GM18498 (cell line): Measurements from ENCODE around the gene PDGFRB.
"Not testable (repeated sequence)": the region's sequence is repeated elsewhere in the genome, so short reads cannot be mapped to it uniquely, and the experiment has no call there.

Experiments used
- ATAC-seq: cut with Tn5 transposase; IDR thresholded peaks from one replicate; pipeline ENCODE4 v1.9.1; 2021; ENCODE audit warnings: mild to moderate bottlenecking, moderate library complexity; ENCODE audit not compliant: unreplicated experiment

The PDGFRB gene

DNA sequence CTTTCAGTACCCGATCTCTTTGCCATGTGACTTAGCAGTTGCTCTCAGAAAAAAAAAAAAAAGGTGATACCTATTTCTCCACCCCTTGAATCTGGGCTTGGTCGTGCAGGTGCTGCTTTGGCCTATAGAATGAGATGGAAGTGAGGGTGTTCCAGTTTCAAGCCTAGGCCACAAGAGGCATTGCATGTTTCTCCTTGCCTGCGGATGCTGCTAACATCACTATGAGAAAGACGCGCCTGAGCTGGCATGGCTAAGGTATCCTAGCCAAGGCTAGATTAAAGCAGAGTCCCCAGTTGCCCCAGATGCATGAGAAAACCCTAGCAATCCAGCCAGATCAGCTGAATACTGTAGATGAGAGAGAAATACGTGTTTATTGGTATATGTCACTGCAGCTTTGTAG, 54.6 kb downstream of the PDGFRB start:
- ATAC-seq: no peak

- ATAC-seq: no peak
Measured at GRCh38 chr5:150097152-150097551, 58.5 kb downstream of the PDGFRB start.

DNA sequence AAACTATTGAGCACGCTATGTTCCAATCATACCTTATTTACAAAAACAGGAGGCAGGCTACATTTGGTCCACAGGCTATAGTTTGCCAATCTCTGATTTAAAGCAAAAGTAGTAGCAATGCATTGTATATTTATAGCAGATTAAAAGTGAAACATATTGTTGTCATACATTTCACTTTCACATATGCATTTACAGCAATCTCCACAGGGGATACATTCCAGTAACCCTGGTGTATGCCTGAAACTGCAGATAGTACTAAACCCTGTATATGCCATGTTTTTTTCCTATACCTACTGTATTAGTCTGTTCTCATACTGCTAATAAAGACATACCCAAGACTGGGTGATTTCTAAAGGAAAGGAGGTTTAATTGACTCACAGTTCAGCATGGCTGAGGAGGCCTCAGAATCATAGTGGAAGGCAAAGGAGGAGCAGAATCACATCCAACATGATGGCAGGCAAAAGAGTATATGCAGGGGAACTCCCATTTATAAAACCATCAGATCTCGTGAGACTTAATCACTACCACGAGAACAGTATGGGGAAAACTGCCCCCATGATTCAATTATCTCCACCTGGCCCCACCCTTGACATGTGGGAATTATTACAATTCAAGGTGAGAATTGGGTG, 63.4 kb downstream of the PDGFRB start:
- peak; percentile 86 for ATAC-seq

- no peak for ATAC-seq
Measured at GRCh38 chr5:150085950-150086715, 69.5 kb downstream of the PDGFRB start, which contains the start of gene CSF1R. TSS of gene CSF1R (minus strand) at chr5:150086554. CDS start at chr5:150086427, 127 bp downstream.

- ATAC-seq: no peak
Measured at GRCh38 chr5:150085191-150085912, 70.3 kb downstream of the PDGFRB start.

DNA sequence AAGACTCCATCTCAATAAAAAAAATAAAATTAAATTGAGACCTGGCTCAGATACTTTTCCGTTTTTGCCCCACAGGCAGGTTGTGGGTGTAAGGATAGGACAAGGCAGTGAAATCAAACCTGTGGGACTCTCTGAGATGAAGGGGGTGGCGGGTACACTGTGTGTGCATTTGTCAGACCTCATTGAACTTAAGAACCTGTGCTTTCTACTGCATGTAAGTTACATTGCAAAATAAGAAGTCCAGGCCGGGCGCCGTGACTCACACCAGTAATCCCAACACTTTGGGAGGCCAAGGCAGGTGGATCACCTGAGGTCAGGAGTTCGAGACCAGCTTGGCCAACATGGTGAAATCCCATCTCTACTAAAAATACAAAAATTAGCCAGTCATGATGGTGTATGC, 70.9 kb downstream of the PDGFRB start:
- not testable (repeated sequence) for ATAC-seq

GRCh38 chr5:150082889-150083288, 72.8 kb downstream of the PDGFRB start:
- no peak for ATAC-seq

- ATAC-seq: no peak
Measured at GRCh38 chr5:150082374-150082773, 73.3 kb downstream of the PDGFRB start.

DNA sequence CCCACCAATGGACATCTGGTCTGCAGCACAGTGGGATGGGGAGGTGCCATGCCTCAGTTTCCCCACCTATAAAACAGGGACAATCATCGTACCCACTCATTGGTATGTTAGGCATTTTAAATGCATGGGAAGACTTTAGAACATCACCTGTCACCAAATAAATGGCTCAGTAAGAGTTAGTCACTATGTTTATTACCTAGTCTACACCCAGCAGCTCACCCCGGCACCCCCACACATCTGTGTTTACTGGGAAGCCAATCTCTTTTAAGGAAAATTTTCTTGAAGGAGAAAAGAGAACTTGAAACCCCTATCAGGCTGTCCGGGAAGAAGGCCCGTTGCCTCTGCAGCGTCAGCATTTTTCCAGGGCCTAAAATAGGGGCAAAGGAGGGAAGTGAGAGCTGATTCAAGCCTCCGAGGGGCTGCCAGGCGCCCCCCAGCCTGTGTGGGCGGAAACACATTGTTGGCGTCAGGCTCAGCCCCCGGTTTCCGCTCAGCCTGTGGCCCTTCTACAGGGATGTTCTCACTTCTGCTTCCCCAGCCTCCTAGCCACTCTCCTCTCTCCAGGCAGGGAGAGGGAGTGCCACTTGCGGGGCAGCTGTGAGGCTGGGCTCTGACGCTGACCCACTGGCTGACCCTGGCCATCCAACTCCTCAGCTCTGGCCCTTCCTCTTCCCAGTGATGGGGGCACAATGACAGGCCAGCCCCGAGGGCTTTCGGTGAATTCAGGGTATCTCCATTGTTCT, 73.9 kb downstream of the PDGFRB start:
- peak; percentile 86 for ATAC-seq

DNA sequence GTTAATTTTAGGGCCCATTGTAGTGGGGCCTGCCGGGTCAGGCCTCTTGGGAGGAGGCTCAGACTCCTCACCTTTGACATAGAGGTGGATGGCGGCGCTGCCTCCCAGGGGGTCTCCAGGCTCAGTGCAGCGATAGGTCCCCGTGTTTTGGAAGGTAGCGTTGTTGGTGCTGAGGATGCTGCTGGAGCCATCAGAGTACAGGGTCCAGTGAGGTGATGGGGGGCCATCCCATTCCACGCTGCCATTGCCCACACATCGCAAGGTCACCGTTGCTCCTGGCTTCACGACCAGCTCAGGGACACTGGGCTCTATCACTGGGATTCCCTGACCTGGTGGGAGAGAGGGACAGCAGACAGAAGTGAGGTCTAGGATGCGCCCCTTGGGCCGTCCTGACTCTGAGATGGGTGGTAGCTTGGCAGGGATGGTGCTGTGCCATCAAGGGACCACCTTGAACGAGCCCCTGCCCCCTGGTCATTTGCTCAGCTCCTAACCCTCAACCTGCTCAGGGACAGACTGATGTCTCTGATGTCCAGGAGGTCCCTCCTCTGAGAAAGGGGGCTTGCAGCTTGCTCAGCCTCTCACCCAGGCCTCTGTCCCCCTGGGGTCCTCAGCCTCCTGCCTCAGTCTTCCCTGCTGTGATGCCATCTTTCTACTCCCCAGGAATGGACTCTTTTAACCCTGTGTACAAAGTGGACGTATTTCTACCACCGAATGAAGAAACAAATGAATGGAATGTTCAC, 74.8 kb downstream of the PDGFRB start:
- ATAC-seq: no peak

DNA sequence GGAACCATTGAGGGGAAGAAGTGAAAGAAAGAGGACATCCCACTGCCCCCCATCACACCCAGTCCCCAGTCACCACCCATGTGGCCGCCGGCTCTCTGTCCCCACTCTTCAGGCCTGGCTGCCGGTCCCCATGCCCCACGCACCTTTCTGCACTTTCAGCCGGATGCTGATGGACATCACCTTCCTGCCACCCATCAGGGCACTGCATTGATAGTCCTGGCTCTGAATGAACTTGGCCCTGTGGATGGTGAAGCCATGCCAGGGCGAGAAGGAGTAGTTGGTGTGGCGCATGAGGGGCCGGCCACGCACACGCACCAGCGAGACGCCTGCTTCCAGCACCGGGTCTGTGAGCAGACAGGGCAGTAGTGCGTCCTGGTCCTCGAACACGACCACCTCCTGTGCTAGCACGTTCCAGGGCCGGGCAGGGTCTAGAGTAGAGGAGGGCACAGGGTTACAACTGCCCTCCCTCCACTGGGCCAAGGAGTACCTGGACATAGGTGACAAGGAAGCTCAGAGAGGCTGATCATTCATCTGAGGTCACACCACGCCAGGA, 75.7 kb downstream of the PDGFRB start:
- ATAC-seq: no peak

GRCh38 chr5:150078802-150079689, 76.6 kb downstream of the PDGFRB start:
- ATAC-seq: no peak

DNA sequence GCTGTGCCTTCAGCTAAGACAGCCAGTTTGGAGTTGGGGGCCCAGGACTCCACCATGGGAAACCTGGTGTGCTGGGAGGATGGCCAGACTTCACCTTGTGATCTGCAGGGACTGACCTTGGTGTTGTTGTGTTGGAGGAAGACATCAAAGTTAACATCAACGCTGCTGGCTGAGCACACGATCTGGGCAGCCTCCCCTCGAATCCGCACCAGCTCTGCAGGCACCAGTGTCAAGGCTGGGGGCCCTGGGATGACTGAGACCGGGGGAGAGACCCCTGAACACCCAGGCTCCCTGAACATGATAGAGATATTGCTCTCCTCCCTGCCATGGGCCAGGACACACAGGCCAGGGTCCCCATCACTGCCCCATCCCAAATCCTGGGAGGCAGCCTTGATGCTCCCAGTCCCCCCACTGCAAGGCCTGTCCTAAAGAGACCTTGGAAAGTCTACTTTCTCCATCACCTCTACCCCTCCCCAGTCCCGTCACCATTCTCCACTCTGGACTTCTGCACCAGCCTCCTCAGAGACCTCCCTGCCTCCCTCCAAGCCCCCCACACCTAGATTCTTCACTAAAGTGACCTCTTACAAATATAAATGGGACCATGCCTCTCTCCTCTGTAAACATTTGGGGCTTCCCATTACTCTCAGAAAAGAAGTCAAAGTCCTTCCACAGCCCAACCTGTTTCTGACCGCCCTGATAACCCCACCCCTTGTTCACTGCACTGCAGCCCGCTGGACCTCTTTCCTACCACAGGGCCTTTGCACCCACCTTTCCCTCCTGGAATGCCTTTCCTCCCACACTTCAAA, 77.4 kb downstream of the PDGFRB start:
- no peak for ATAC-seq

DNA sequence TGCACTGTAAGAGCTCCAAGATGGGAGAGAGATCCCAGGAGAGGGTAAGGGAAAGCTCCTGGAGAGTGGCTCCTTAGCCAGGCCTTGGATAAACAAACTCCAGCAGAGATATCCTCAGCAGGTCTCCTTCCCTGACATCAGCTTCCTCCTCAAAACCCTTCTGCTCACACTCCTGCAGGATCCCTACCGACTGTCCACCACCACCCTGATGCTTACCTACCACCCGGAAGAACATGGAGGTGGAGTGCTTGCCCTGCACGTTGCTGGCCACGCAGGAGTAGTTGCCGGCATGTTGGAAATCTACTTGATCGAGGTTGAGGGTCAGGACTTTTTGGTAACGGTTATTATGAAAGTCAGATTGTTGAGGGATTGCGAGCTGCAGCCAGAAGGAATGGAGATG, 78.6 kb downstream of the PDGFRB start:
- ATAC-seq: no peak

DNA sequence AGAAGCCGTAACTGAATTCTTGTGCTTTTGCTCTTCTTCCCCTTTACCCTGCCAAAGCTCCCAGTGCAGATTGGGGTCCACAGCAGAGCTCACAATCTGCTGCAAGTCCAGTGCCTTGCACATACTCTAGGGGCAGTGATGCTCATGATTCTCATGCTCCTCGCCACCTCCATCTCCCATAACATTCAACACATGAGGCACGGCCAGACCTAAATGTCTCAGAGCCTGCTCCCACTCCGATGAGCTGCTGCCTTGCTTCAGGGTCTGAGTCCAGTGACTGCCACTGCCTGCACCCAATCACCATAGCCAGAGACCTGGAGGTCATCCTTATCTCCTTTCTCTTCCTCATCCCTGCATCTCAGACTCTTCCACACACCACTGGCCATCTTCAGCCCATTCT, 79.8 kb downstream of the PDGFRB start:
- ATAC-seq: no peak

DNA sequence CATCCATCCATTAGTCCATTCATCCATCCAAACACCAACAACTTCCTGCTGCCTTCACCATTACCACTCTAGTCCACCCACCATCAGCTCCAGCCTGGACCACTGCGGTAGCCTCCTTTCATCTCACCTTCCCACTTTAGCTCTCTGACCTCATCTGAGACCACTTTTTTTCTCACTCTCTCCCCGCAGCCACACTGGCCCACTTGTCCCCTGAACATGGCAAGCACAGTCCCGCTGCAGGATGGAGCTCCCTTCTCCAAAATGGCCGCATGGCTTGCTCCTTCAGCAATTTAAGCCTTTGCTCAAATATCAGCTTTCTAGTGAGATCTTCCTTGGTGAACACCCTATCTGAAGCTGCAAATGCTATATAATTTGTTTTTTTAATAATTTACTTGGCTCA, 80.4 kb downstream of the PDGFRB start:
- no peak for ATAC-seq

DNA sequence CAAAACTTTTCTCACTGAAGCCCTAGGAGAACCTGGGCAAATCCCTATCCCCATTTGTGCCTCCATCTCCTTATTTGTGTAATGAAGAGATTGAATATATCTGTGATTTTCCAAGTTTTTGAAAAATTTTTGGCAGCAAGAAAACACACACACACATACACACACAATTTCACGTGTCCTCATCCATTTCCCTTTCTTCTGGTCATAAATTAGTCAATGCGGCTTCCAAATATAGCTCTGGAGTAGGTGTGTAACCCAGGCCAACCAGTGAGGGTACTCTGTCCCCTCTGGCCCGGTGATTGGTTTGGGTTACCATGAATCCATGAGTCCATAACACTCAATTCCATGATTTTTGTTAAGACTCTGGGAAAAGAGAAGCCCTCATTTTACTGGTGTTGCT, 82.0 kb downstream of the PDGFRB start:
- no peak for ATAC-seq

DNA sequence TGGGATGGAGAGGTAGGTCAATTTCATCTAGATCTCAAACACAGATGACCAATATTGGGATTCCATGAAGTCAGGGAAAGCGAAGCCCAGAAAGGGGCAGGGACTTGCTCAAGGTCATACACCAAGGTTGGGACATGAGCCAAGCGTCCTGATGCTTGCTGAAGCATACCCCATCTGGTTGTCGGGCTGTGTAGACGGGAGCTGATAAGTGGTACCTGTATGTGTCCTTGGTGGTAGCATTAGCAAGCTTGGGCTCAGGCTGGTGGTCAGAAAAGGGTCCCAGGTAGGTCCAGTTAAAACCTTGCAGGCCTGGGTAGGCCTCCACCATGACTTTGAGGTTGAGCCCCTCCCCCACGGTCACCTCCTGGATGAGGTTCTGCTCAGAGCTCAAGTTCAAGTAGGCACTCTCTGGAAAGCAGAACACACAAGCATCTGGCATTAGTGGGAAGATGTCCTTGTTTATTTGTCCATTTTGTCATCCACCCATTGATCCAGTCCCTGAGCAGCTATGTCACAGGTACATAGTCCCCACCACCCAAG, 82.5 kb downstream of the PDGFRB start:
- no peak for ATAC-seq
